Stimulated activated CD8-positive, alpha-beta memory T cell treated with anti-CD3 and anti-CD28 coated beads, Interleukin-7, amount 100 ng/mL, for 24 hours (primary cell): ENCODE results near the gene KIF21A.

ENCODE experiments used
- DNase-seq: peaks from one replicate; pipeline ENCODE4 v3.0.0-alpha.2; 2020; ENCODE audit warnings: low read depth

KIF21A gene

GRCh38 chr12:39389399-39390150 is 53.3 kb downstream of the KIF21A start:
- no peak for DNase-seq

GRCh38 chr12:39386335-39386734 is 56.6 kb downstream of the KIF21A start:
- no peak for DNase-seq

DNA sequence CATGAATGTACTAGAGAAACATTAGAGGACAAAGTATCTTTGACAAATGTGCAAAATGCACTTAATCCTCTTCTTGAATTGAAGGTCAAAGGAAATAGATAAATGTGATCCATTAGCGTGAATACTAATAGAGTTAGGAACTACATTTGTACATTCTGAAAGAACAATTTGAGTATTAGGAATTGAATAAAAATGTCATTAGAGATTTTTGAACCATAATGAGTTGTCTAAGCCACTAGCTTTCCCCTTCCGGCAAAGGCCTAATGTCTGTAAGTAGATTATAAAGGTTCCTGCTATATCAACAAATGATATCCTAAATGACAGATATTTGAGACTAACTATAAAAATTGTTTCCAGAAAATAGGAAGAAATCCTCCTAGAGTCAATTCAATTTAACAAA is 59.8 kb downstream of the KIF21A start:
- no peak for DNase-seq

DNA sequence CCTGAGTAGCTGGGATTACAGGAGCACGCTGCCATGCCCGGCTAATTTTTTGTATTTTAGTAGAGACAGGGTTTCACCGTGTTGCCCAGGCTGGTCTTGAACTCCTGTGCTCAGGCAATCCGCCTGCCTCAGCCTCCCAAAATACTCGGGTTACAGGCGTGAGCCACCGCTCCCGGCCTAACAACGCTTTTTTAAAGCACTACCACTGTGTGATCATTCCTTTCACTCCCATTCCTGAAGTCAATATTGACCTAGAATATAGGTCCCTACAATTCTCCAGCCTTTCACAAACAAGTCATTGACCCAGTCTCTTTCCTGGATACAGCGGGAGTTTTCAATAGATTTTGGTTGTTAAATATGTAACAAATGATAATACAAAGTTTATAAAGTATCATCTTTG is 62.8 kb downstream of the KIF21A start:
- DNase-seq: no peak

GRCh38 chr12:39378341-39378740 is 64.6 kb downstream of the KIF21A start:
- DNase-seq: no peak

DNA sequence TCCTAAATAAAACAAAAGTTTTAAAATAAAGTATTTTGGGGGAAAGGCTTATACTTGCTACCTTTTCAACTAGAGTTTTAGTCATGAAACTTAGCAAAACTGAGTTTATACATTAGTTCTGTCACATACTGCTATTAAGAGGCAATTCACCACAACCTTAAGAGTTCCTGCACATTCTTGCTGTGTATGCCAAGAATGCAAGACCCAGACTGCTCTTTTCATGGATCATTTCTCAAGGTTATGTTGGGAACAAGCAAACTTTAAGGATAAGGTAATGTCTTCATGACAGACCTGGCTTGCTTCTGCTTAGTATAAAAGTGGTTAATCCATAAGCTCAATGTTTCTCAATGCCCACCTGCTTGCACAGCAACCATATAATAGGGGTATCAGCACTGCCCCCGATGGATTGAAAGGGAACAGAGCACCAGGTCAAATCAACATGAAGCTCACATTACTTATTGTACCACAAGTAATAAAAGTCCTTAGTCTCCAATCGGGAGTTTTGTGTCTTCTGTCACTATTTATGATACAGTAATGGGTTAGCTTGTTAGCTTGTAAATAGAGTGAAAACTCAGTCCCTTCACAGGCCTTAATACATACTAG is 67.6 kb downstream of the KIF21A start:
- DNase-seq: no peak

- no peak for DNase-seq
Observed at GRCh38 chr12:39372929-39373328, 70.0 kb downstream of the KIF21A start.

- DNase-seq: no peak
Observed at GRCh38 chr12:39372204-39372925, 70.6 kb downstream of the KIF21A start.

- no peak for DNase-seq
Observed at GRCh38 chr12:39369756-39370155, 73.2 kb downstream of the KIF21A start.

- no peak for DNase-seq
Observed at GRCh38 chr12:39368891-39369290, 74.0 kb downstream of the KIF21A start.

GRCh38 chr12:39368096-39368495 is 74.8 kb downstream of the KIF21A start:
- no peak for DNase-seq

DNA sequence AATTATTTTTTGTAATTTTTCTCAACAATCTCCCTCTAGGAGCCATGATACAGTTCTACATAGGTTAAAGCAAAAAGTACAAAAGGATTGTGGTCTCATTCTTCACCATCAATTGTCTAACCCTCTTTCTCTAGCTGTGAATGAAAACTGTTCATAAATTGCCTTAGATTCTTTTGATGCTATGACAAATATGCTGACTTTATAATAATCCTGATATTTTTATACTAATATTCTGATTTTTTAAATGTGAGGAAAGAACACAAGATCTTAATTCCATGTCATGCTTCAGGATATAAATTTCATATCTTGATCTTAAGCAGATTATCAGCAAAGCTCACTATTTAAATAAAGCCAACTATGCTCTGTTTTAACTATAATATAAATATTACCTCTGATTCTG is 75.4 kb downstream of the KIF21A start:
- DNase-seq: no peak

DNA sequence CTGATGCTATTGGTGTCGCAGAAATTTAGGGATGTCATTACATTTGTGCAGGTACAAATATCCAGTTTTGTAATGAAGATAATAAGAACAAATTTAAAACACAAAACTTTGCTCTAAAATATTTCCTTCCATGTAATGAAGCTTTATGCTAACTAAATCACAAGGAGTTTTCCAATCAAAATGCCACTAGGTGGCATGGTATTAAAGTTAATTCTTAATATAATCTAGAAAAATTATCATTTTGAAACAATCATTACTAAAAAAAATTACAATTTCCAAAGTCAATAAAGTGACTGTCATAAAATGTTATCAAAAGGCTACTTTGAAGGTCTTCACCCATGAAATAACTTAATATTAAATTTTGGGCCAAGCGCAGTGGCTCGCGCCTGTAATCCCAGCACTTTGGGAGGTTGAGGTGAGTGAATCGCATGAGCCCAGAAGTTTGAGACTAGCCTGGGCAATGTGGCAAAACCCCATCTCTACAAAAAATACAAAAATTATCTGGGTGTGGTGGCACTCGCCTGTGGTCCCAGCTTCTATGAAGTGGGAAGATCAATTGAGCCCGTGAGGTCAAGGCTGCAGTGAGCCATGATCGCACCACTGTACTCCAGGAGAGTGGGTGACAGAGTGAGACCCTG is 77.4 kb downstream of the KIF21A start:
- DNase-seq: no peak

- DNase-seq: no peak
Observed at GRCh38 chr12:39364196-39364595, 78.7 kb downstream of the KIF21A start.

DNA sequence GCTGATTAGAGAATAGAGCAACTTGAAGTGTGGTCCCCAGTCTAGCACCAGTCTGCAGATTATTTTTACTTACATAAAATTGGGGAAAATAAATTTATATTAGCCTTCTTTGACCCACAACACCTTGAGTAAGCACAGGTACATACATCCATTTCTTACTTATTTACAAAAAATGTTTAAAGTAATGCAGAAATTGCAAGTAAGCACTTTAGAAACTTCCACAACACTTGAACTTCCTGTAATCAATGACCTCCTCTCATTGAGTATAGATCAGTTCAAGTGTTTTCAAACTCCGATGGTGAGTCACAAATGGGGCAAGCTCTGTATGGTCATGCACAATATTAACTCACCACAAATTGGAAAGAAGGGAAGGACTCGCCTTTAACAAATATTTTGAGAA is 83.3 kb downstream of the KIF21A start:
- no peak for DNase-seq

DNA sequence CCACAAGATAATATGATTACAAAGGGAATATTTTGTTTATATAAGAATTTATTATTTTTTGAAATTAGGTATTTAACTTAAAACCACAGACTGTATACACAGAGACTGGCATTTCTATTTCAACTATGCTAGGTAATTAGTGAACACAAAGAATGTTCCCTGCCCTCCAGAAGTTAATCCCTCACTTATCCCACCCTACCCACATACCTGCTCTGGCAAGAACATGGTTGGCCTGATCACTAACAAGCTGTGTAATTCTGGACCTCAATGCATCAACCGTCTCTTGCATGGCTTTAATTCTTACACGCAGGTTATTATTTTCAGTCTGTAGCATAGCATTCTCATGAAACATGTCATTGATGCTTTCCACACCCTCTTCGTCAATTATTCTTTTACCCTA is 85.9 kb downstream of the KIF21A start:
- DNase-seq: no peak

DNA sequence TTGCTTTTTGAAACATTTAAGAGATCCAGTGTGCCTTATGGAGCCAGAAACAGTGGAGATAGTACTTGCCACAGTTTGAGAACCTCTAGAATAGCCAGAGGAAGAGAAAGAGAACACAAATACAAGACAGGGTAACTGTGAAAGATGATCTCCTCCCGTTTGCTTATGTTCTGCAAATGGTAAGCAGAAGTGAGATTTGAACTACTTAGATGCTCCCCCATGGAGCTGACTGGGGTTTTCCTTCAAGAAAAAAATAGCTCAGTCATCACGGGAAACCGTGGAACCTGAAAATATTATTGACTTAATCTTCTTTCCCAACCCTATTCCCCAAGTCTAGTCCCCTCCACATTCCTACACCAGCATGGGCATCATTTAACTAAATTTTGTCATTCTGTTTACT is 87.1 kb downstream of the KIF21A start:
- DNase-seq: no peak

DNA sequence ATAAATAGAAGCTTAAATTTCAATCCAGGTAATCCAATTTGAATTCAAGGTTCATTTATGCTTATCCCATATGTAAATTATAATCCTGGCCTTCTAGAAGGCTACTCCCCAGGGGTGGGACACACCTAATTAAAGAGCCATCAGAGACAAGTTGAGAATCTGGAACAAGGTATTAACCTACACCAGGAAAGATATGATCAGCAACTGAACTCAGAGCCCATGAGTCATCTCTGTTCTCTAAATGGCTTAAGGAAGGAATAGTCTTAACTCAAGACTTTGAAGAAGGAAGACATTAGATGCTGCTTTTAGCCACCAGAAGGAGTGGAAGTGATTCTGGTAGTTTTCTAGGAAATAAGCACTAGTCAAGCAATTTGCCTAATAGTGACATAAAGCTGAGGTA is 88.0 kb downstream of the KIF21A start:
- DNase-seq: no peak

DNA sequence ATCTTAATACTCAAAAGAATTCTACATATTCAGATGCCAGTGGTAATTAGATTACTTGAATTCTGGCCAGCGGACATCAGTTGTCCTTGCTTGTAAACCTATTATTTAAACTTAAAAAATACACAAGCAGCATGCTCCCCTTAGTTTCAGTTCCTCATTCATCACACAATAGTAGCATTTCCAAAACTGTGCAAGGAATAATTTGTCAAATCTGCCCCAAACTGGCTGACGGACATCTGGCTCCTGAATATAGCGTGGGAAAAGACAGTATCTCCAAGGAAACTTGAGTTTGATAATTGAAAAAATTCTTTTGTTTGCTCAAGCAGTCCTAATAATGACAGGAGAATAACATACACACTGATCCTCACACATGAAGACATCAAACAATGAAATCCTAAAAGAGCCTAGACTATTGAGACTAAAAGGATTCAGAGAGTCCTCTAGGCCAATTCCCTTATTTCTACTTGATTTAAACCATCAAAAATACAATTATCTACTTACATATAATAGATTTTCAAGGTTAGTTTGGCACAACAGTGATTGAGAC is 90.4 kb downstream of the KIF21A start:
- DNase-seq: no peak

DNA sequence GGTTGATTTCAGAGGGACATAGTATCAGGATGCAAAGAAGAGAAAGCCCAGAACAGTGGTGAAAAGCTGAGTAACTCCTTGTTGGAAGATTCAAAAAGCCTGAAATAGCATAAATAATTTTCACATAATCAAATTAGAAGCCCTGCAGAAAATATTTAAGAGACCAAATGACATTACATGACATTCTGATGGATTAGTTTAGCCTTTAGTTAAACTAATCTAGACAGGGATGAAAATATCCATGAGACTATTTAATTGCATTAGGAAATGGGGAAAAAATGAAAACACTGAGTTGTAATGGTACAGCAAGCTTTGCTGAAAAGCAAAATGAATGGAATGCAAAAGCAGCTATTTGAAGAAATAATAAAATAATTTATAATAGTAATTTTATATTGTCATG is 91.8 kb downstream of the KIF21A start:
- no peak for DNase-seq

DNA sequence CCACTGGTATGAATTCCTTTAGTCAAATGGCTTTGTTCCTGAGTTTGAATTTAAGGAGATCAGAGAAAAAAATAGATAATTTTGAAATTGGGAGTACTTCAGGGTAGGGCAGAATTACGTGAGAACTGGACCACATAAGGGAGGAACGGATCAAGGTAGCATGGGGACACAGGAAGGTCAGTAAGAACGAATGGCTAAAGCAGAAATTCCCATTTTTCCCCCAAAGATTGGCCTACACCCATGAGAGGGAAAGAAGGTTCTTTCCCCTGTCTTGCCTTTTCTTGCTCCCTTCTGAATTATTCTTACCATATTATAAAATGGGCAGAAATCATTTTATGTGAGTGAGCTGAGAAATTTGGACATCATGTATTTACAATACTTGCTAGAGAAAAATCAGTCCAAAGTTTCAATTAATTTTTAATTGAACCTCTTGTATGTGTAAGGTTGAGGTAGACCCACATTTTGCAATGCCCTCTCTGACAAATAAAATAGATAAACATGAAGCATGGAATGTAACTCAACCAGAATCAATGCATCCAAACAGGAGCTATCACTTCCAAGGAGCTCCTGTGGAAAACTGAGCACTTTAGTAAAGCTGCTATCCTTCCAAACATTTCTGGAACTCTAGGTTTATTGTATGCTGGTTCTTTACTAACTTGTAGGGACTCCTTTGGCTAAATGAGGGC is 93.8 kb downstream of the KIF21A start:
- no peak for DNase-seq

DNA sequence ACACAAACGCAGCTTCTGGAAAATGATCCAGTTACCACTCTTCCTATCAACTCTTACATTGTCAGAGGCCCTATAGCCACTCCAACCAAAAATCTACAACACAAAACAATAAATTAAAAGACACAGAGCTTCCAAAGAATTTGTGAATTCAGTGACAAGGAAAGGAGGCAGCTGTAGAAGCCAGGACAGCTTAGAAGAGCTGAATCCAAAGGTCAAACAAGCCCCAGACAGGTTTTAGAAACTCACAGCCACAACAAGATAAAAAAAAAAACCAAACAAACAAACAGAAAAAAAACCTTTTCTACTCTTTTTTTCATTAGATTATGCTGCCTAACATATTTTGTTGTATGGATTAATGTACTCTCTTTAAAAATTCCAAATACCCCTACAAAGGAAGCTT is 94.4 kb downstream of the KIF21A start:
- no peak for DNase-seq
